ENCODE measurements around the gene MRPS15. TPM values are rescaled to one million over a fixed set of nuclear protein-coding genes. Genes with fewer than 3 reads are reported as not detected.
A peak's percentile ranks its signal among the peaks of the same experiment; 100 is the strongest.

The MRPS15 gene
- total and polyA plus RNA-seq, 4 donors, result 30.7 to 248 (median 94.2) TPM

- Histone ChIP-seq H3K4me3 (no peak overlapping the region), H3K4me1 (ENCODE audit: control insufficient read depth in 5 of 5, insufficient read depth in 5 of 5, low read length in 5 of 5) (peaks cover 0 to 3% (median 2%) of the 10 kb centered on the region in 5 donors), H3K36me3 (ENCODE audit: control insufficient read depth in 4 of 4, insufficient read depth in 4 of 4, low read length in 4 of 4) (peaks cover 0 to 4% (median 0%) of the 10 kb centered on the region in 4 donors), H3K9ac (ENCODE audit: insufficient read depth in 1 of 2, low read length in 2 of 2) (no peak overlapping the region), H3K9me3 (ENCODE audit: control insufficient read depth in 4 of 4, insufficient read depth in 3 of 4, low read length in 3 of 4) (no peaks in the 10 kb centered on the region), H3K27me3 (ENCODE audit: control insufficient read depth in 3 of 3, insufficient read depth in 3 of 3, low read length in 2 of 3) (no peaks in the 10 kb centered on the region), H3K27ac (ENCODE audit: low read depth in 1 of 2, low read length in 1 of 2) (no peak overlapping the region)
- DNase-seq (no peak), ATAC-seq (ENCODE audit: insufficient read depth, low FRiP score) (no peak)
- WGBS, 2 donors, result 25 to 65% methylated on average over 5 of the region's 5 CpGs
- TF ChIP-seq, protein P1, sequence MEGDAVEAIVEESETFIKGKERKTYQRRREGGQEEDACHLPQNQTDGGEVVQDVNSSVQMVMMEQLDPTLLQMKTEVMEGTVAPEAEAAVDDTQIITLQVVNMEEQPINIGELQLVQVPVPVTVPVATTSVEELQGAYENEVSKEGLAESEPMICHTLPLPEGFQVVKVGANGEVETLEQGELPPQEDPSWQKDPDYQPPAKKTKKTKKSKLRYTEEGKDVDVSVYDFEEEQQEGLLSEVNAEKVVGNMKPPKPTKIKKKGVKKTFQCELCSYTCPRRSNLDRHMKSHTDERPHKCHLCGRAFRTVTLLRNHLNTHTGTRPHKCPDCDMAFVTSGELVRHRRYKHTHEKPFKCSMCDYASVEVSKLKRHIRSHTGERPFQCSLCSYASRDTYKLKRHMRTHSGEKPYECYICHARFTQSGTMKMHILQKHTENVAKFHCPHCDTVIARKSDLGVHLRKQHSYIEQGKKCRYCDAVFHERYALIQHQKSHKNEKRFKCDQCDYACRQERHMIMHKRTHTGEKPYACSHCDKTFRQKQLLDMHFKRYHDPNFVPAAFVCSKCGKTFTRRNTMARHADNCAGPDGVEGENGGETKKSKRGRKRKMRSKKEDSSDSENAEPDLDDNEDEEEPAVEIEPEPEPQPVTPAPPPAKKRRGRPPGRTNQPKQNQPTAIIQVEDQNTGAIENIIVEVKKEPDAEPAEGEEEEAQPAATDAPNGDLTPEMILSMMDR (IDR thresholded peaks at IDR 0.05; ENCODE audit: control extremely low read depth, extremely low read depth), result no peak
Measured at GRCh38 chr1:36446746-36447145, 17.4 kb downstream of the MRPS15 start.

DNA sequence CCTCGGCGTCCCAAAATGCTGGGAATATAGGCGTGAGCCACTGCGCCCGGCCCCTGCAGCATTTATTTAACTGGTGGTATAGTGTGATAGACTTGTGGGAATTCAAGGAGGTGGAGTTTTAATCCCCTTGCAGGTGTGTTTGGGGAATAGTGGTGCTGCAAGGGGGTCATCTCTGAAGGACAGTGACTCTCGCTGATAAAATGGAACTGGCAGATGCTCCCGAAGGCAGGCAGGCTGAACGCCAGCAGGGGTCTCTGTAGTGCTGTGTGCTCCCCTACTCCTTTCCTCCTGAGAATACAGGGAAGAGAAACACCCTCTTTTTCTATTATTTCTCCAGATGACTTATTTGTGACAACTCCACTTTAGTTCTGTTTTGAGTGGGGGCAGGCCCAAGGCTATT, 17.9 kb downstream of the MRPS15 start:
- H3K27ac ChIP-seq (ENCODE audit: low read depth in 1 of 2, low read length in 1 of 2), result no peak overlapping the region
- no peak overlapping the region for H3K4me3 ChIP-seq
- no peaks in the 10 kb centered on the region for H3K27me3 ChIP-seq (ENCODE audit: control insufficient read depth in 3 of 3, insufficient read depth in 3 of 3, low read length in 2 of 3)
- DNase-seq (peak in 2 of 3 donors; percentile 23 to 26), ATAC-seq (ENCODE audit: insufficient read depth, low FRiP score) (no peak)
- TF ChIP-seq, protein P1 (IDR thresholded peaks at IDR 0.05; ENCODE audit: control extremely low read depth, extremely low read depth), result no peak
- WGBS, 2 donors, result 56 to 66% methylated on average over 8 of the region's 8 CpGs
- no peak overlapping the region for H3K9ac ChIP-seq (ENCODE audit: insufficient read depth in 1 of 2, low read length in 2 of 2)
- peaks cover 0 to 3% (median 2%) of the 10 kb centered on the region in 5 donors for H3K4me1 ChIP-seq (ENCODE audit: control insufficient read depth in 5 of 5, insufficient read depth in 5 of 5, low read length in 5 of 5)
- H3K9me3 ChIP-seq (ENCODE audit: control insufficient read depth in 4 of 4, insufficient read depth in 3 of 4, low read length in 3 of 4), result no peaks in the 10 kb centered on the region
- peaks cover 0 to 4% (median 0%) of the 10 kb centered on the region in 4 donors for H3K36me3 ChIP-seq (ENCODE audit: control insufficient read depth in 4 of 4, insufficient read depth in 4 of 4, low read length in 4 of 4)

DNA sequence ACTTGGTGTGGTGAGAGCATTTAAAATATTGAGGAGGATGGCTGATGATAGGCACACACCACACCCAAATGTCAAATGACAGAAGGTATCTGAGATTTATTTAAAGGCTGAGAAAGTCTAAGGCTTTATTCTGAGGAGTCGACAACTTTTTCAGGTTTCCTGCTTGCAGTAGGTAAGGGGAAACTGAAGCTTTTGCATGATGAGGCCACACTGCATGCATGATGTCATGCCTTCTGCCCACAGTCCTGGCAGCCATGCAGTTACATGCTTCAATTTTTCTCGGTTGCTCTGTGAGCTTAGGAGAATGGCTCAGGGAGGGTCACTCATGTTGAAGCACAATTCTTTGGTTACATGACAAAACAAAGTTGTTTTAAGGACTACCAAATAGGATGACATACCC, 20.9 kb downstream of the MRPS15 start:
- no peak overlapping the region for H3K9ac ChIP-seq (ENCODE audit: insufficient read depth in 1 of 2, low read length in 2 of 2)
- peaks cover 0 to 4% (median 0%) of the 10 kb centered on the region in 4 donors for H3K36me3 ChIP-seq (ENCODE audit: control insufficient read depth in 4 of 4, insufficient read depth in 4 of 4, low read length in 4 of 4)
- TF ChIP-seq, protein P1 (IDR thresholded peaks at IDR 0.05; ENCODE audit: control extremely low read depth, extremely low read depth), result no peak
- H3K4me1 ChIP-seq (ENCODE audit: control insufficient read depth in 5 of 5, insufficient read depth in 5 of 5, low read length in 5 of 5), result no peaks in the 10 kb centered on the region
- H3K4me3 ChIP-seq, result no peak overlapping the region
- WGBS, 2 donors, result 75 to 82% methylated on average over 2 of the region's 2 CpGs
- no peak overlapping the region for H3K27ac ChIP-seq (ENCODE audit: low read depth in 1 of 2, low read length in 1 of 2)
- no peak for ATAC-seq (ENCODE audit: insufficient read depth, low FRiP score)
- DNase-seq, result no peak
- H3K9me3 ChIP-seq (ENCODE audit: control insufficient read depth in 4 of 4, insufficient read depth in 3 of 4, low read length in 3 of 4), result no peaks in the 10 kb centered on the region
- no peaks in the 10 kb centered on the region for H3K27me3 ChIP-seq (ENCODE audit: control insufficient read depth in 3 of 3, insufficient read depth in 3 of 3, low read length in 2 of 3)

GRCh38 chr1:36442337-36442736, 21.8 kb downstream of the MRPS15 start:
- Histone ChIP-seq H3K36me3 (ENCODE audit: control insufficient read depth in 4 of 4, insufficient read depth in 4 of 4, low read length in 4 of 4) (peaks cover 0 to 9% (median 0%) of the 10 kb centered on the region in 4 donors), H3K4me3 (no peak overlapping the region), H3K27ac (ENCODE audit: low read depth in 1 of 2, low read length in 1 of 2) (no peak overlapping the region), H3K9ac (ENCODE audit: insufficient read depth in 1 of 2, low read length in 2 of 2) (no peak overlapping the region), H3K27me3 (ENCODE audit: control insufficient read depth in 3 of 3, insufficient read depth in 3 of 3, low read length in 2 of 3) (no peaks in the 10 kb centered on the region), H3K4me1 (ENCODE audit: control insufficient read depth in 5 of 5, insufficient read depth in 5 of 5, low read length in 5 of 5) (no peaks in the 10 kb centered on the region), H3K9me3 (ENCODE audit: control insufficient read depth in 4 of 4, insufficient read depth in 3 of 4, low read length in 3 of 4) (no peaks in the 10 kb centered on the region)
- no peak for ATAC-seq (ENCODE audit: insufficient read depth, low FRiP score)
- DNase-seq, result no peak
- TF ChIP-seq, protein P1 (IDR thresholded peaks at IDR 0.05; ENCODE audit: control extremely low read depth, extremely low read depth), result no peak
- WGBS, 2 donors, result 28 to 55% methylated on average over 3 of the region's 3 CpGs

All from lung (tissue), 12 donors.